NCI-H345 treated with DMSO at 0.1 percent for 48 hours (cell line): ENCODE data around the gene ZNF697.
A peak's percentile ranks its signal among the peaks of the same experiment; 100 is the strongest.
"Not testable (repeated sequence)": the region's sequence is repeated elsewhere in the genome, so short reads cannot be mapped to it uniquely, and the experiment has no call there.

Experiments used
- DNase-seq: peaks from one replicate; lab custom pipeline; 2025; ENCODE audit not compliant: unreplicated experiment; lab: John Stamatoyannopoulos, UW

Gene ZNF697

GRCh38 chr1:119632103-119632490 is 16.0 kb downstream of the ZNF697 start:
- no peak for DNase-seq

GRCh38 chr1:119631433-119632102 is 16.5 kb downstream of the ZNF697 start:
- DNase-seq = no peak

- no peak for DNase-seq
These were observed 17.0 kb downstream of the ZNF697 start for GRCh38 chr1:119631086-119631432.

GRCh38 chr1:119626841-119627240 is 21.2 kb downstream of the ZNF697 start:
- no peak for DNase-seq

DNA sequence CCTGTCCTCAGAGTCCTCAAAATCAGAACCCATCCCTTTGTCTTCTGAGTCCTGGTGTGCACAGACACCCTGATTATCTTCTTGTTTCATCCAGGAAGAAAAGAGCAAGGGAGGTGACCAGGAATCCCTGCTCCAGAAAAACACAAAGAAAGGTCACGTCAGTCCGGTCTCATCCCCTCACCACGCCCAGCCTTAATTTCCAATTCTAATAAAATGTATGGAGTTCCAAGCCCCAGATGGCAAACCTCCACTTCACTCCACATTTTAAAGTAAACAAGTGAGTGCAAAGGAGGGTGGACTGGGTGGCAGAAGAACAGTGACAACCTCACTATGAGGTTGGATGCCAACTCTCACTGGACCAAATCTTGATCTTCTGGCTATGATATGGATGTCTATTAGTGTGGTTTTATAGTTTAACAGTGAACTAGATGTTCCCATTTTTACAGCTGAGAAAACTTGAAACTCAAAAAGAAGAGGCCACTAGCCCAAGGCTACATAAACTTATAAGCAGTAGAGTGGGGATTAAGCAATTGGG is 22.0 kb downstream of the ZNF697 start:
- DNase-seq = no peak

GRCh38 chr1:119623678-119624077 is 24.4 kb downstream of the ZNF697 start:
- DNase-seq = no peak

- no peak for DNase-seq
These were observed 24.9 kb downstream of the ZNF697 start for GRCh38 chr1:119623193-119623515.

- no peak for DNase-seq
These were observed 25.5 kb downstream of the ZNF697 start for GRCh38 chr1:119622311-119623192.

GRCh38 chr1:119621705-119622104 is 26.4 kb downstream of the ZNF697 start:
- DNase-seq = no peak

DNA sequence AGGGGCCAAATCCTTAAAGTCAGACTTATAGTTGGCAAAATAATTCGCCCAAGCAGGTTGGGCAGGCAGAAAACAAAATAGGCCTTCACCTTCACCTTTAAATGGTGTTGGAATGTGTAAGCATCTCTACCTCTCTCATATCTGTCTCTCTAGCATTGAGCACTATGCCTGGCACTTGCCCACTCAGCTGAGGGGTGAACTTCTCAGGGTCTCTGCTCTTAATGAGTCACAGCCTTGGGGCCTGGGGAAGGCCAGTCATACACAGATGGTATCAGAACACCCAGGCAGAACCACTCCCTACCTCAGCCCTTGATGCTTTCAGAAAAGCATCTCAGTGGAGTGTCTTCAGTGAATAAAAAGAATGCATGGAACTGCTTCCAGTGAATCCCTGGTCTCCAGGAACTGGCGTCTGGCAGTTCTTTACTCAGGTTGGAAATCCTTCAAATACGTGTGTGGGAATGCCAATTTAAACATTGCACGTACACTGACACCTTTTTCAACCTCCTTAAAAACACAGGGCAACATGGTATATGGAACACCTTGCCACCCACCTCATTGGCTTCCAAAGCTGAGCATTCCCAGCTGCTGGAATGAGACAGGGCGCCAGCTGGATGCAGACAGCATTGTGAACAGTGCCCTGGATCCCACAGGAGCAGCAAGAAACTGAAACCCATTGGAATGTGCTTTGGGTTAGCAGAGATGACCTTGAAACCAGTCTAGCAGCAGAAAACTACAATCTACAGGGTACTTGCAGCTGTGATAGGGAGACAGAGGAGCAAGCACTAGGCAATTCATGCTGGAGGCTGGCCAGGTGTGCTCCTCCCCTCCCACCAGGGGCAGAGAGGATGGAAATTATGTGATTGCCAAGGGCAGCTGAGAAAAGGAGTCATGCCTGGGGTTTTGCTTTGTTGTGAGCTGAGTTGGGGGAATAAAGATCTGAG is 30.0 kb downstream of the ZNF697 start:
- DNase-seq = peak; percentile 6

DNA sequence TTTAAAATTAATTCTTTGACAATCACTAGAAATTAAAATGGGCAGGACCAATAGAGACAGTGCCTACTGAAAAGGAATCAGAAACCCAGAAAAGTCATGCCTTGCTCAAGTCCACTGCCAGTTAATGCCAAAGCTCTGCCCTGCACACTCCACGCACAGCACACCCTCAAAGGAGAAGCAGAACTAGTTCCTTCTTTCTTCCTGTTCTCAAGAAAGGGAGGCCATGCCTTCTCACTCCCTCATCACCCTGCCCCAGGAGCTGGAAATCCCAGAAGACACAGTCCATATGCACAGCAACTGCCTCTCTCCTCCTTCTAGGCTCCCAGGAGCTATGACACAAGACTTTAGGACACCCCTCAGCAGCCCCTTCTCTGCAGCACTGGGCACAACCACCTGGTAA is 31.3 kb downstream of the ZNF697 start:
- not testable (repeated sequence) for DNase-seq

DNA sequence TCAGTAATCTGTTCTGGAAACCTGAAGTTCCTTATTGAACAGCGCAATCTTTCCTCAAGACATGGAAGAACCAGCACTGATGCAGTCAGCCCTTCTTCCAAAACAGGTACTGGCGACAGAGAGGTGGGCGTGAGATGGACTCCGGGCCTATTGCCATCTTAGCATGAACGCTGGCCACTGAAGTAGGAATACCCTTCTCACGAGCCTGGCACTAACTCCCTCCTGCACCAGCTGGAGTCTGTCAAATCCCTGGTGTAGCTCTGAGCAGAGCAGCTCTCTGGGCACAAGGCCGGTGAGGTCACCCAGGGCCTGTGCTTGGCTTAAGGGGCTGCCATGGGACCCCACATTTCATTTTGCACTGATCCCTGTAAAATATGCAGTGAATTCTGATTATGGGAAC is 33.0 kb downstream of the ZNF697 start:
- DNase-seq = not testable (repeated sequence)

- DNase-seq = peak; percentile 84
These were observed 34.0 kb downstream of the ZNF697 start for GRCh38 chr1:119613769-119614720.

DNA sequence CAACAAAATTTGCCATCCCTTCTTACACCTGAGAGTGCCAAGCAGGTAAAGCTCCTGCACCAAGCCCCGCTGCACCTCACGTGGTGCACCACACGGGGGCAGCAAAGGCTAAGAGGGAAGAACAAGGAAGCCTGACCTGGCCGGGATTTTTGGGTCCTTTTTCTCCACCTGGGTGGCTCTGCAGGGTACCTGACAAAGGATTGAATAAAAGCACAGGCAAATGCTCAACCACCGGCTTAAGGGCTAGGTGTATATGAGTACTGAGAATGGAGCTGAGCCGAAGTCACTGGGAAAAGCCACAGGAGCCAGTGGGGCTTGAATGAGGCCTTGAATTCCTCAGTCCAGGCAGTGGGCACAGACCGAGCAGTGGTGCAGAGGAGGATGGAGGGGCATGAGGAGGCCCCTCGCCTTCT is 36.4 kb downstream of the ZNF697 start:
- peak; percentile 68 for DNase-seq

- DNase-seq = not testable (repeated sequence)
These were observed 39.2 kb downstream of the ZNF697 start for GRCh38 chr1:119608816-119609215.

DNA sequence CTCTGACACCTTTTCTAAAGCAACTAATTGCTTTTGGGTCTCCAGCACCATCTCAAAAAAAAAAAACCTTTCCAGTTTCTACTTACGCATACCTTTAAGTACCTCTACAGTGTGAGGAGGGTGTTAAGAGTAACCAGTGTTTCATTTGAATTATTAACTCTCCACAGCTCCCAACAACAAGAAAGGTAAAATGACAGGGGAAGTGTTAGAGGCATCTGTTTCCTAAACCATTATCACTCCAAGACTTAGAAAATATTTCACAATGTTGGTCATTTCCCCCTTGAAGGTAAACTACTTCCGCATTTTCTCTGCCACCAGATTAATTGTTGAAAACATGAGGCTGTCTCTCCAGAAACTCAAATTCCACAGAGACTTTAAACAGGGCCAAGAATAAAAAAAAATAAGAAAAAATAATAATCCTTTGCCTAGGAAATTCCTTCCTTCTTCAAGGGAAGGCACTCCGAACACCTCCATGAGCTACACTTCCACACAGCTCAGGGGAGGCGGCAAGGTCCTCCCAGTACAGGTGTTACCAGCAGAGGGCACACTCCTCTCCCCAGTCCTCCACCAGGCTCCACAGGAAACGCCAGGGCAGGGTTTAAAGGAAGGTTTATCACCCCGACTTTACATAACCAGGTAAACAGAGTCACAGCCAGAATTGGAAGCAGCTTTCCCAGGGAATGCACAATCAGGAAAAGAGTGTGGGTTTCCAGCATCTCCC is 40.8 kb downstream of the ZNF697 start:
- not testable (repeated sequence) for DNase-seq

DNA sequence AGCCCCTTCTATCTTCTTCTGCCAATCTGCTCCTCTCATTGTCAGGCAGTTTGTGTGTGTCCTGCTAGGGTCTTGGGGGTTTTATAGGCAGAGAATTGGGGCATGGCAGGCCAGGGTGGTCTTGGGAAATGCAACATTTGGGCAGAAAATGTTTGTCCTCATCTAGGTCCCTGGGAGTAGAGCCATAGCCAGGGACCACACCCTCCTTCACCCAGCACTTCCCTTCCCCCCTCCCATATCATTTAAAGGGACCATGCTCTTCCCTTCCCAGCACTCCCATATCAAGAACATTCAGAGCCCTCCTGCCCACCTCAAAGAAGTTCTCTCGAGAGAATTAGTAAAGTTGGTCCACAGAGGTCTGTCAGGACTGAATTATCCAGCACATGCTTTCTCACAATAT is 41.7 kb downstream of the ZNF697 start:
- no peak for DNase-seq

DNA sequence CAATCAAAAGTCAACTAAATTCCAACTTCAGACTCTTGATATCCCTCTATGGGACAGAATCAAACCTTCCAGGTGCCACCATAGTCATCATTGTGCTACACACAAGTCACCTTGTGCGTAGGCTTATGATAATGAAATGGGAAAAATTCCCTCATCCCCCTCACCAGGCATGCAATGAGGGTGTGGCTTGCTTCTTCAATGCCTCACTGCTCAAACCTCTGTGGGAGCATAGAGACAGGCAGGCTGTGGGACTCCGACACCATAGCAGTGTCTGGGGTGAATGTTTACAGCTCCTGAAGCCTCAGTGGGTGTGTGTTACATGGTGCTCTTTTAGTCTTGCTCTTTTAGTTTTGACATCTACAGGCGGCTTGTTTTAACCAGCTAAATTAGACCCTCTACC is 42.4 kb downstream of the ZNF697 start:
- no peak for DNase-seq

DNA sequence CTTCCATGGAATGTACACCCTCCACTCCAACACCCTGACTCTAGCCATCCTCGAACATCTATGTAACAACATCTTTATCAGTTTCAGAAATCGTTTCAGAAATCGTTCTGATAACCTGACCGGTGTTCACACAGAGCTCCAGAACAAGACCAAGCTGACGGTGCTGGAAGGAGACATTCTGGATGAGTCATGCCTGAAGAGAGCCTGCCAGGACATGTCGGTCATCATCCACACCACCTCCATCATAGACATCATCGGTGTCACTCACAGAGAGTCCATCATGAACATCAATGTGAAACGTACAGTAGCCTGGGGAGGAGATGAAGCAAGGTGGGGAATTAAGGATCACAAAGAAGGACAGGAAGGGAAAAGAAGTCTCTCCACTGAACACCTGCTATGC is 43.0 kb downstream of the ZNF697 start:
- not testable (repeated sequence) for DNase-seq
